GM19372 (cell line): ENCODE measurements around the gene ACBD4.
A peak's percentile ranks its signal among the peaks of the same experiment; 100 is the strongest.

ENCODE experiments used
- ATAC-seq: cut with Tn5 transposase; IDR thresholded peaks from one replicate; pipeline ENCODE4 v1.9.1; 2021; ENCODE audit warnings: mild to moderate bottlenecking, low read depth, moderate library complexity; ENCODE audit not compliant: unreplicated experiment

ACBD4 gene

DNA sequence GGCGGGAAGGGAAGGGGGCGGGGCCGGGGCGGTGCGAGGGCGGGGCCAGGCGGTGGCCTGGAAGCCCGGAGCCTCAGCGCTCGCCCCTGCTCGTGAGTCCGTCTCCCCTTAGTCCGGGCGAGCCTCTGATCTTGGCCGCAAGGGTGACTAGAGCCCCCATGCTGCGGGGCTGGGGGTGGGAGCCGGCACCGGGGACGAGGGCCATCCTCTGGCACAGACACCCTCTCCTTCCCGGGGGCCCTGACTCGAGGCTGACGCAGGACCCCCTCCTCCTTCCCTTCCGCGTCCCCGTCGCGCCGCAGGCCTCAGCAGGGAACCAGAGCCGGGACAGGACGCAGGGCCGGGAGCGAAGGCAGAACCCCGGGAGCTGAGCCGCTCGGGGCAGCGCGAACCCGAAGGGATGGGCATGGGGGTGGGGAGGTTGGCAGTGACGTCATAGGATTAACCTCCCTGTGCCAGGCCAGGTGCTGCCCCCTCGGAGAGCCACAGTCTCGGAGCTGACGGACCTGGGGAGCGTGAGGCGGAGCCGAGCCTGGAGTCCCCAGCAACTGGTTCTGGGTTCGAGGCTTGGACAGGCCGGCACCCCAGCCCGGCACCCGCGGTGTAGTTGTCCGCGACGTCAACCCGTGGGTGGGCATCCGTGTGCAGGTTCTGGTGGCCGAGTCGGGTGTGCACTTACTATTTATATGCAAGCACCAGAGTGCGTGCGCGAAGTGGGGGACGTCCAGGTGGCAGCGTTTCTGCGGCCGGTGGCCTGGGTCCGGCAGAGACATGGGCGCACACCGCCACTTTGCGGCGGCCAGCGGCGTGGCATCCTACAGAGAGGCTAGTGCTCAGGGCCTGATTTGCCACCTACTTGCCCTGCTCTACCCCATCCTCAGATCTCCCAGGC, 2.7 kb upstream of the ACBD4 start:
- no peak for ATAC-seq

DNA sequence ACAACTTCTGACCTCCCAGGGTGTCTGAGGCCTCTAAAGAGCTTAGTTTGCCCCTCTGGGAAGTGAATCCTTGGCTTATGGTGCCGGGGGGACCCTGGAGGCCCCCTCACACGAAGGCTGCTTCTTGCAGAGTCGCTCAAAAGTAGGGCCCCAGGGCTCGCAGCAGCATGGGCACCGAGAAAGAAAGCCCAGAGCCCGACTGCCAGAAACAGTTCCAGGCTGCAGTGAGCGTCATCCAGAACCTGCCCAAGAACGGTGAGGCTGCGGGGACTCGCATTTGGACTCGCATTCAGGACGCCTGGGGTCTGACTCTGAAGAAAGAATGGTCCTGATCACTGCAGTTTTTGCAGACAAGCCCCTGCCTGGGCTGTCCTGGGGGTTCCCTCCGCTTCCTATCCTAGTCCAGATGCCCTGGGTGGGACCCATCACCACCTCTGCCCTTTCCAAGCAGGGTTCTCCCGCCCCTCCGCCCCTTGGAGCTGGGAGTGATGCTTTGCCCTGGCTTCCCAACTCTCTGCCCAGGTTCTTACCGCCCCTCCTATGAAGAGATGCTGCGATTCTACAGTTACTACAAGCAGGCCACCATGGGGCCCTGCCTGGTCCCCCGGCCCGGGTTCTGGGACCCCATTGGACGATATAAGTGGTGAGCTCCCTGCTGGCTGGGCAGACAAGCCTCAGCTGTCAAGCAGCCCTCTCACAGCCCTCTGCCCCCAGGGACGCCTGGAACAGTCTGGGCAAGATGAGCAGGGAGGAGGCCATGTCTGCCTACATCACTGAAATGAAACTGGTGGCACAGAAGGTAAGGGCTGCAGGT, 698 bp downstream of the ACBD4 start:
- ATAC-seq = no peak

DNA sequence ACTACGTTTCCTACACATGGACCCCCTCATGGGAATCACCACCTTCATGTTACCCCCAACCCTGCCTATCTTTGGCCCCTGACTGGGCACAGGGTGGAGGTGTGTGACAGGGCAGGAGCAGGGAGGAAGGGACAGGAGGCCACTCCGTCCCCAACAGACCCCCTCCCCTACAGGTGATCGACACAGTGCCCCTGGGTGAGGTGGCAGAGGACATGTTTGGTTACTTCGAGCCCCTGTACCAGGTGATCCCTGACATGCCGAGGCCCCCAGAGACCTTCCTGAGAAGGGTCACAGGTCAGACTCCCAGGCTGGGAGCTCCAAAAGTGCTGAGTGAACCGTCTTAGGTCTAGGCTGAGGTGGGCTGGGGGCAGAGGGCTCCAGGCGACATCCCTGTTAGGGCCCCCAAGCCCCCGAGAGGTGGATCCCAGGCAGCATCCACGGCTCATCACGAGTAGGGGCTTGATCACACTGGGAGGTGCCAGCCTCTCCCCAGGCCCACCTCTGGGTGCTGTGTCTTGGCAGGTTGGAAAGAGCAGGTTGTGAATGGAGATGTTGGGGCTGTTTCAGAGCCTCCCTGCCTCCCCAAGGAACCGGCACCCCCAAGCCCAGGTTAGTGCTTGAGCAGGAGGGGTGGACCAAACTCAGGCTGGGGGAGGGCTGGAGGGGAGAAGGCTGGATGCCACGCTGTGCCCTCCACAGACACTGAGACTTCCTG, 1.5 kb downstream of the ACBD4 start:
- ATAC-seq = no peak

DNA sequence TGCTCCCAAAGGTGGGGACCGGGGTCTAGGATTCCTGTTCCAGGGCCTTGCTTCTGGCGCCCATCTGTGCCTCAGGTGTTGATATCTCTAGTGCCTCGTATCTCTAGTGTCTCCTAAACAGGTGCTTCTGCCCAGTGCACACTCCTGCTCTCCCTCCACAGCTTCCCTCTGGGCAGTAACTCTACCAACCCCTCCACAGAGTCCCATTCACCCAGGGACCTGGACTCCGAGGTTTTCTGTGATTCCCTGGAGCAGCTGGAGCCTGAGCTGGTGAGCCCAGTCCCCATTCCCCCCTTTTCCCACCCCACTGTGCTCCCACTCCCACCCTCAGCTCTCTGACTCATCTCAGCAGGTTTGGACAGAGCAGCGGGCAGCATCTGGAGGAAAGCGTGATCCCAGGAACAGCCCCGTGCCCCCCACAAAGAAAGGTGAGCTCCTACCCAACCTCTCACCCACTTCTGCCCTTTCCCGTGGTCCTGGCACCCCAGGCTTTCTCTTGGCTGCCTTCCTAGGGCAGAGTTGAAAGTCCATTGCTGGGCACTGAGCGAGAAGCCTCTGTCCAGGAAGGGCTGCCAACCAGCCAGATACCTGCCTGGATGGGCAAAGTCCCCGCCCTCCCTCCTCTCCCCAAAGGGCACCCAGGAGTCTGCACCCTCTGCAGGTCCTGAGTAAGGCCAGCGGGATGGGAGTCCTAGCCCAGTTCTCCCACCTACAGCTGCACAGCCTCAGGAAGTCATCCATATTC, 2.2 kb downstream of the ACBD4 start:
- no peak for ATAC-seq

DNA sequence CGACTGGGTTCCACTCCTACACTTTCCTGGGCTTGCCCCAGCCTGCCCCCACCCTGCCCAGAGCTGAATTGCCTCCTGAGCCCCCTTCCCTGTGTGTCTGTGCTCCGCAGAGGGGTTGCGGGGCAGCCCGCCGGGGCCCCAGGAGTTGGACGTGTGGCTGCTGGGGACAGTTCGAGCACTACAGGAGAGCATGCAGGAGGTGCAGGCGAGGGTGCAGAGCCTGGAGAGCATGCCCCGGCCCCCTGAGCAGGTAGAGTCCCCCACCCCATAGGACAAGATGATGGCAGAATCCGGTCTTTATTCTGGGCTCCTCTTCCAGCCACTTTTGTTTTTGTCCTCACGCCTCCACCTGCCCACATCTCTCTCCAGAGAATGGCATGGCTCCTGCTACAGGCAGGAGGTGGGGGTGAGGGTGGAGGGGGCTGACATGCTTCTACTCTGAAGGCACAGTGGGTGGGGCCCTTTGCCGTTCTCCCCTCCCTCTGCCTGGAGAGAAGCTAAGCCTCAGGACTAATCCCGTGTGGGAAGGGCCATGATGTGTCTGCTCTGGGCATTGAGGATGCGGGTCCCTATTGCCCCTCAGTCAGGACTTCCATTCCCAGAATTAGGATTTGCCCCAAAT, 3.5 kb downstream of the ACBD4 start:
- ATAC-seq = no peak

DNA sequence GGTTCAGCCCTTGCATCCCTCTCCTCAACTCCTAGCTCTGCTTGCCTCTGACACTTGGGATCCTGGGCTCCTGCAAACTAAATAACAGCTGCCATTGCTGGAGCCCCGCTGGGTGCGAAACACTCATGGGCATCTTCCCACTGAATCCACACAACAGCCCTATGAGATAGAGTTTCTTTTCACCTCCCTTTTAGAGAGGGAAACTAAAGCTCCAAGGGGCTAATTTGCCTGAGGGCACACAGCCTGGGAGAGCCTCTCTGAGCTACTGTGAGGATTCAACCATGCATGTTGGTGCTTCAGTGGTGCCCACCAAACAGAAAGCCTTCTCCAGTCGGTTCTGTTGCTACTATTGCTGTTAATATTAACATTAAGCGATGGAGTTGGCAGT, 4.0 kb downstream of the ACBD4 start:
- no peak for ATAC-seq

DNA sequence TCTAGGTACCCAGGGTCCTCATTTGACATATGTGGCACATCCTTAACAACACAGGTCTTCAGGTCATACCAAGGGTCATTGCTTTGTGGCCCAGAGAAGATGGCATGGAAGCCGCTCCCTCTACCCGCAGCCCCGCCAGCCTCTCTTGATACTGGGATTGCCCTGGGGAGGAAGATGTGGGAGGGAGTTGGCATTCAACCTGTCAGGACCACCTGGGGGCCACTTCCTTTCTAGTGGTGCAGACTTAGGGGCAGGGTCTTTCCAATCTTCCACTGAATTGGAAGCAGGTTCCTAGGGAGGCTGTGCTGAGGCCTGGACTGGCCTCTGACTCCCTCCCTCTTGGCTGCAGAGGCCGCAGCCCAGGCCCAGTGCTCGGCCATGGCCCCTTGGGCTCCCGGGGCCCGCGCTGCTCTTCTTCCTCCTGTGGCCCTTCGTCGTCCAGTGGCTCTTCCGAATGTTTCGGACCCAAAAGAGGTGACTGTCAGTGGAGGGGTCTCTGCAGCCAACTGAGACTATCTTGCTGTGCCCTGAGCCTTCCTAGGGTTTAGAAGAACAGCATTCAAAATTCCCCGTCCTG, 7.7 kb downstream of the ACBD4 start:
- no peak for ATAC-seq

DNA sequence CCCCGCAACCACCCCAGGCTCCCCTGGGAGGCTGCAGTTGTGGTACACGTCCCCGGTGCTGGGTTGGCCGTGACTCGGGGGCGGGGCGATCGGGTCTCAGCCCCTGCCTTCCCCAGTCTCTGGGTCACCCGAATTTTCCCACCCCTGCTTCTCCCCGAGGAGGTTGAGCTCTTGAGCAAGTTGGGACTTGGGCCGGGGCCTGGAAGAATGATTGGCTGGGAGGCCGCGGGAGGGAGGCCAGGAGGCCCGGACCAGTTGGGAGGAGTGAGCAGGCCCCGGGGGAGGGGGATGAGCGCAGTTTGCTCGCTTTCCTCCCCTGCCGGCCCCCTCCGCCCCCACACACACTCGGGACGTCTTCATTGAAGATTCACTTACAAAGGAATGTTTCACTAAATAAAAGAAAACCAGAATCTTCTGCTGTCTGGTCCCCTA, 8.3 kb downstream of the ACBD4 start:
- no peak for ATAC-seq

DNA sequence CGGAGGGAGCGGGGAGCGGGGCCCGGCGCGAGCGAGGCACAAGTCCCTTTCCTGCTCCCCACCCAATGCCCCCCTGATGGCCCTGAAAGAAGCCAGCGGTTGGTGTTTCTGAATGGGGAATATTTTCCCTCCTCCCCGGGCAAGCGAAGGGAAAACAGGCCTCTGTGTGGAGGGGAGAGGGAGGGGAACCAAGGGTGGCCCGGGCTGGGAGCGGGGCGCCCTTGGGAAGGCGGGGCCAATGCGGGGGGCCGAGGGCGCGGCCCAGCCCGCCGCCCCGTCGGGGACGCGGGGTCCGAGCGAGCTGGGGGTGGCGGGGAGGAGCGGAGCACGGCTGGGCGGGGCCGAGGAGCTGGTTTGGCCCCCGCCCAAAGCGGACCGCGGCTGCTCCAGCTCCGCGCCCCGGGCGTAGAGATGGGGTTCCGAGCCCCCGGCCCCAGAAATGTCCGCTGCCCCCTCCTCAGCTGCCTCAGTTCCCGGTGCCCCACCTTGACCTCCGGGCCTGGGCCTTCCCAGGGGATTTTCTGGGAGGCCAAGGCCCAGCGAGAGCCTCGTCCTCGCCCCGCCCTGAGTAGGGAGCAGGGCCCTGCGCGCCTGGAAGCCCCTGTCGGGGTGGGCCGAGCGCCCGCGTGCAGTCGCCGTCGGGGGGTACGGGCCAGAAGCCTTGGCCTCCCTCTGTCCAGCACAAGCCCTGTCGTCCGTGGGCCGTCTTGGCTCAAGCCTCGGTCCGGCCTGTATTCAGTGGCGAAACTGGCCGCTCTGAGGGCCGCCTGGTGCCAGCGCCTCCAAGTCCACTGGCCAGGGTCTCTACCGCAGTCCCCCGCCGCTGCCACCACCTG, 8.9 kb downstream of the ACBD4 start:
- no peak for ATAC-seq

DNA sequence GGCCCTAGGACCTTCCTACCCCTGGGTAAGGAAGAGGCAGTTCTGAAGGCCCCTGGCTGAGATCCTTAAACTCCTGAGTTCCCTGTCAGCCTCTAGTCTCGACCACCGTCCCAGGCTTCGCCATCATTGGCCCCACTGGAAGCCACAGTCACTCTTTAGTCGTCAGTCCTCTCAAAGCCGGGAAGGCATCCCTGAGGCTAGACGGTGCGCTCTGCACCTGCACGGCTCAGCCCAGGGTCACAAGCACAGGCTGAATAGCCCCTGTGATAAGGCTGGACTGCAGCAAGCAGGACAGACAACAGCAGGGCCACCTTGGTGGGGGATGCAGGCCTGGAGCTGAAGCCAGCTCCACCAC, 9.5 kb downstream of the ACBD4 start:
- no peak for ATAC-seq

DNA sequence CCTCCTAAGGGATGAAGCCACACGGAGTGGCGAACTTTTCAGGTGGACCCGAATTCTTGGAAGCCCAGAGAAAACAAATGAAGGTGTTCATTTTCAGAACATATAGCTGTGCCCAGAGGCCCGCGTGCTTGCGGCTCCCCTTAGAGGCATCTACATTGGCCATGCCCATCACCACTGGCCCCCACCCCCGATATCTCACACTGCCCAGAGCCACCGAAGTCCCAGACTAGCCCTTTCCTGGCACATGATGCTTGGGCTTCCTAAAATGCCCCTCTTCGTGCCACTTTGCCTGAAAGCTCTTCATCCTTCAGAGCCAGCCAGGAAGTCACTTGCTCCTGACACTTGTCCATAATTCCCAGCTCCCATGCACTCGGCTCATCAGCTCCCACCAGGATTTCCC, 10.7 kb downstream of the ACBD4 start:
- no peak for ATAC-seq

DNA sequence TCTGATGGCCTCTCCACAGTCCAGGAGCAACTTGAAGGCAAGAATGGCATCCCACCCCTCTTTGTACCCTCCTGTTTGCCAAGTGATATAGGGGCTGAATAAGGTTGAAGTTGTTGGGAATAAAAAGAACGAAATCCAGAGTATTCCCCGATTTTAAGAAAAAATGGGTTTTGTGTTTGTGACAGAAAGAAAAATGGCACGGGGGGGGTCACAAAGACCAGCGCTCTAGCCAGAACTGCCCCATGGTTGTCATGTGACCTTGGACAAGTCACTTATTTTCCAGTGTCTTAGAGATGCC, 11.1 kb downstream of the ACBD4 start:
- ATAC-seq = no peak

DNA sequence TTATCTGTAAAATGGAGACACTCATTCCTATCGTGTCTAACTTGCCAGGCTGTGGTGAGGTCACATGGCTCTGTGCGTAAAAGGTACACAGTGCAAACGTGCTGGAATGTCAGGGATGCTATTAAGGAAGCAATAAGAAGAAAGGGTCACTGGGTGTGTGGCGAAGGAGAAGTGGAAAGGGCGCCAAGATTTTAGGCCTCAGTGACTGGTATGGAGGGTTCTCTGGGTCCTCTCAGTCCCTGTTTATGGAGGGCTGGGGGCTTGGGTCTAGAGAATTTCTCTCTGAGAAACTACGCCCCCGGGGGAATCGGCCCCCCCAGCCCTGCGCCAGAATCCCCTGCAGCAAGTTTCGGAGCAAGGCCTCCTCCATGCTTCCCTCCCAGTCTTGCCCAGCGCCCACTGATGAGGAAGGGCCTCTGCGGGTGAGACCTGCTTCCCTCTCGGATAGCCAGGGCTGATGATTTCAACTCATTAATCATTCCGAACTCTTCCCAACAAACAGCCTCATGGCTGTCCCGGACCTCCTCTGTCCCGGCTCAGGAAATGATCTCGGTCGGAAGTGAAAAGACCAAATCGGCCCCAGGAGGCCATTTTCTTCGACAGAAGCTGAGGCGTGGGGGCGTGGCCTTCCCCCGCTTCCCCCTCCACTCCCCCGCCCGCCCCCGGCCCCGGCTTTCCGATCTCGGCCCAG, 11.5 kb downstream of the ACBD4 start:
- no peak for ATAC-seq

DNA sequence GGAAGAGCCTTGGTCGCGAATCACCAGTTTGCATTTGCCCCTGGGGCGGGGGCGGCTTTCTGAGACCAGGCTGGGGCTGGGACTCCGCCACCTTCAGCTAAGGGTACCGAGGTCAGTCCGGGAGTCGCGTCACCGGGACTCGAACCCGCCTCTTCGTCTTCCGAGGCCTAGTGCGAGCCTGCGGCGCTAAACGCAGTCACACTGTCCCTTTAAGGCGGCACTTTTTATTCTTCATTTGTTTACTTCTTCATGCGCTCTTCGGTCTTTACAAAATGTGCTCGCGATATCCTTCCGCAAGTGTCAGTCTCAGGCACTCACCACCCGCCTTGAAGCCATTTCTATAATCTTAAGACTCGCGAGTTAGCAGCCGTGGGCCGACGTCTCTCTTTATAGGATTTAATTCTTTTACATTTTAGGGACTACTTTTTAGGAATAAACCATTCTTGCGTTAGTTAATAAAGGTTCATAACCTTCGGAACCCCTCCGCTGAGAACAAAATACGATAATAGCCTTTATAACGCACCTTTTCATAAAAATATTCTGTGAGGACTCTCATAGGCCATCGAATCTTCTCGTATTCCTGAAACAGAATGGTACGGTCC, 12.2 kb downstream of the ACBD4 start:
- ATAC-seq = no peak

DNA sequence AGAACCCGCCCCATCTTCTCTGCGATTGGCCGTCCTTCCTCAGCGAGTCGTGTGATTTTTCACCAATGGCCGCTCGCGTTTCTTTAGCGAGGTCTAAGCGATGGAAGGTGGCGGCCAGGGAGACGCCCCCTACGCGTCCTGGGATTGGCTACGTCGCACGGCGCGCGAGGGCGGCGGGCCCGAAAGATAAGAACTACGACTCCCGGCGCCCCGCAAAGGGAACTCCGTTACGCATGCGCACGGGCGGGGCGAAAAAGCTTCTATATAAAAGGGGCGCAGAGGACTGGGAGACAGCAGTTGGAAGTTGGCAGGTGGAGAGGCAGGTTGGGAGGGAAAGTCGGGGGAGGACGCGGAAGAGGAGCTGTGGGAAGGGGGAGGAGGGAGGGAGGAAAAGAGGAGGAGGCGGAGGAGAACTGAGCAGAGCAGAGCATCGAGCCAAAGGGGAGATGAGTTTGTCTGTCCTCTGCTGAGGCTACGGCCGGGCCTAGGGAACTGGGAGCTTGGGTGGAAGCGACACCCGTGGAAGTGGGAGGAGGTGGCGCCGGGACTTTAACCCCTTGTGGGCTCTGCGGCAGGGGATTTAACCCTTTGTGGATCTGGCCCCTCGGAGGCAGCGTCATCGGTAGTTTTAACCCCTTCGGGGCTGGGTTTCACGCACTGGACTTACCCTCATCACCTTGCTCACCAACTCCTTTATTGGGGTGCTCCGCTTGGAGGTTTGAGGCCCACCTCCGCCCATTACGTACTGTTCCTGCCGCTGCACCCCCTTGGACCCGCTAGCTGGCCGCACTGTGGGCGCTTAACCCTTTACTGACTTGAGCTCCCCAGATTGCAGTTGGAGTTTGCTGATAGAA, 12.9 kb downstream of the ACBD4 start, which contains the start of gene HEXIM1:
Gene HEXIM1 (plus strand): TSS at position 293 of the 854 bp plus-strand sequence. CDS start 716 bp downstream, outside the sequence.
- peak; percentile 65 for ATAC-seq

DNA sequence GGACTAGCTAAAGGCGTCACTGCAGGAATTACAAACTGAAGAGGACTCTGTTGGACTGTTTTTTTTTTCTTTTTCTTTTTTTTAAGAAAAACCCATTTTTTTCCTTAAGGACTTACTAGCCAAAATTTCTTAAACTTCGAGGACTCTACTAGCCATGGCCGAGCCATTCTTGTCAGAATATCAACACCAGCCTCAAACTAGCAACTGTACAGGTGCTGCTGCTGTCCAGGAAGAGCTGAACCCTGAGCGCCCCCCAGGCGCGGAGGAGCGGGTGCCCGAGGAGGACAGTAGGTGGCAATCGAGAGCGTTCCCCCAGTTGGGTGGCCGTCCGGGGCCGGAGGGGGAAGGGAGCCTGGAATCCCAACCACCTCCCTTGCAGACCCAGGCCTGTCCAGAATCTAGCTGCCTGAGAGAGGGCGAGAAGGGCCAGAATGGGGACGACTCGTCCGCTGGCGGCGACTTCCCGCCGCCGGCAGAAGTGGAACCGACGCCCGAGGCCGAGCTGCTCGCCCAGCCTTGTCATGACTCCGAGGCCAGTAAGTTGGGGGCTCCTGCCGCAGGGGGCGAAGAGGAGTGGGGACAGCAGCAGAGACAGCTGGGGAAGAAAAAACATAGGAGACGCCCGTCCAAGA, 13.7 kb downstream of the ACBD4 start:
- peak; percentile 22 for ATAC-seq
